ENCODE data around the gene ZBTB39.
"Not testable (repeated sequence)": the region's sequence is repeated elsewhere in the genome, so short reads cannot be mapped to it uniquely, and the experiment has no call there.

Gene ZBTB39

GRCh38 chr12:57005980-57006808, at the start of gene ZBTB39:
Gene ZBTB39 (minus strand): TSS chr12:57006546. CDS start chr12:57004917, 1,629 bp downstream.
- DNase-seq: peak; percentile 96

- no peak for DNase-seq
Observed at GRCh38 chr12:57055824-57056223, 49.5 kb upstream of the ZBTB39 start.

GRCh38 chr12:57053901-57054300, 47.6 kb upstream of the ZBTB39 start:
- DNase-seq: not testable (repeated sequence)

- not testable (repeated sequence) for DNase-seq
Observed at GRCh38 chr12:57053146-57053545, 46.8 kb upstream of the ZBTB39 start.

- DNase-seq: no peak
Observed at GRCh38 chr12:57051011-57051410, 44.7 kb upstream of the ZBTB39 start.

- DNase-seq: no peak
Observed at GRCh38 chr12:57049890-57050289, 43.5 kb upstream of the ZBTB39 start, which contains the start of gene MYO1A. Gene MYO1A (minus strand): TSS chr12:57050129. CDS start chr12:57048323, 1,806 bp downstream.

GRCh38 chr12:57049119-57049446, 42.7 kb upstream of the ZBTB39 start:
- no peak for DNase-seq

GRCh38 chr12:57048423-57049118, 42.2 kb upstream of the ZBTB39 start:
- no peak for DNase-seq

- no peak for DNase-seq
Observed at GRCh38 chr12:57047981-57048380, 41.6 kb upstream of the ZBTB39 start.

GRCh38 chr12:57046947-57047890, 40.9 kb upstream of the ZBTB39 start:
- DNase-seq: no peak

- no peak for DNase-seq
Observed at GRCh38 chr12:57046086-57046791, 39.9 kb upstream of the ZBTB39 start.

GRCh38 chr12:57044889-57045288, 38.5 kb upstream of the ZBTB39 start:
- no peak for DNase-seq

GRCh38 chr12:57044468-57044867, 38.1 kb upstream of the ZBTB39 start:
- no peak for DNase-seq

GRCh38 chr12:57042695-57043094, 36.3 kb upstream of the ZBTB39 start:
- DNase-seq: no peak

GRCh38 chr12:57040750-57041149, 34.4 kb upstream of the ZBTB39 start:
- no peak for DNase-seq

- no peak for DNase-seq
Observed at GRCh38 chr12:57040211-57040610, 33.9 kb upstream of the ZBTB39 start.

- DNase-seq: no peak
Observed at GRCh38 chr12:57039016-57039798, 32.9 kb upstream of the ZBTB39 start.

GRCh38 chr12:57037264-57037663, 30.9 kb upstream of the ZBTB39 start:
- DNase-seq: no peak

GRCh38 chr12:57033431-57033830, 27.1 kb upstream of the ZBTB39 start:
- DNase-seq: no peak

- DNase-seq: no peak
Observed at GRCh38 chr12:57031789-57032188, 25.4 kb upstream of the ZBTB39 start.

- DNase-seq: no peak
Observed at GRCh38 chr12:57031138-57031725, 24.9 kb upstream of the ZBTB39 start.
